ENCODE results near the gene DGKG. TPM values are rescaled to one million over a fixed set of nuclear protein-coding genes. Genes with fewer than 3 reads are reported as not detected.

The DGKG gene
- total and polyA plus RNA-seq, 9 of the 15 experiments (the other 6 are each of a cell fraction or from before 2014, with no cell fraction given), result 0.01 to 0.36 (median 0.15) TPM

DNA sequence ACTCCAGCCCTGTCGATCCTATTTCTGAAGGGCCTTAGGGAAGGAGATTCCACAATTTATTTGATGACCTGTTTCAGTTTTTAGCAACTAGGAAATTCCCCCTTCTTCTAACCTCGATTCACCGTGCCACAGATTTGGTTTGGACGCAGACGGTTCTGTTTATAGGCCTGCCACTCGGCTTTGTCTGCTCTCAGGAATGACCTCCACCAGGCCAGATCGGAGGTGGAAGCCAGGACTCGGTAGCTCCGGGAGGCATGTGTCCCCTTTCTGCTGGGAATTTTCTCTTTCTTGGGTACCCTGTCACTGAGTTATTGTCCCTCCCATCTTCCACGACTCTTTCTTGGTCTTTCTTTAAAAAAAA is 167.6 kb downstream of the DGKG start:
- in situ Hi-C loops (cut with MboI) (no loop called here), intact Hi-C loops (cut with micrococcal nuclease) (no loop called here)
- Histone ChIP-seq H3K27ac (ENCODE audit: extremely low read depth, low read depth, low read length) (no peak overlapping the region), H3K27me3 (ENCODE audit: control insufficient read depth in 2 of 2, insufficient read depth in 2 of 2, low read length in 2 of 2) (peaks cover 36 to 47% of the 10 kb centered on the region in 2 experiments), H3K9me3 (replicated peaks; ENCODE audit: control insufficient read depth, insufficient read depth, low read depth, low read length) (no peaks in the 10 kb centered on the region), H3K79me2 (ENCODE audit: control insufficient read depth, insufficient read depth, low read length) (no peaks in the 10 kb centered on the region), H3K4me1 (replicated peaks in 1 of 2; ENCODE audit: control insufficient read depth in 2 of 2, insufficient read depth in 2 of 2, low read length in 2 of 2) (peaks cover 0 to 10% of the 10 kb centered on the region in 2 experiments; a peak in 2 of 5 replicates), H3K4me3 (no peak overlapping the region), H3K9me1 (ENCODE audit: control insufficient read depth, insufficient read depth, low read length) (no peaks in the 10 kb centered on the region), H3K36me3 (ENCODE audit: control insufficient read depth, insufficient read depth, low read length) (no peaks in the 10 kb centered on the region), H3K9ac (ENCODE audit: insufficient read depth in 1 of 2, low read depth in 2 of 2, low read length in 2 of 2) (no peak overlapping the region), H3K4me2 (ENCODE audit: insufficient read depth, low read length) (no peak overlapping the region), H2AFZ (ENCODE audit: low read depth, low read length) (no peak overlapping the region), H4K20me1 (replicated peaks; ENCODE audit: control insufficient read depth, insufficient read depth, low read length) (peaks cover 6% of the 10 kb centered on the region; the same call in 1 of the 2 replicates)
- no TSS peak for BruUV-seq (replicated peaks)
- no peak for TF ChIP-seq CEBPG (CRISPR knock-in tag; IDR thresholded peaks at IDR 0.05)
- no peak for TF ChIP-seq CEBPG (tag; conservative IDR thresholded peaks at IDR 0.05 in 1 of 2, IDR thresholded peaks at IDR 0.05 in 1 of 2)
- TF ChIP-seq HMG20B (CRISPR knock-in tag; IDR thresholded peaks at IDR 0.05), result no peak
- TF ChIP-seq C11orf30 (IDR thresholded peaks at IDR 0.05; ENCODE audit: low read depth), result no peak
- TF ChIP-seq ESRRB (CRISPR knock-in tag; IDR thresholded peaks at IDR 0.05; ENCODE audit: borderline replicate concordance), result no peak
- TF ChIP-seq ZNF239 (CRISPR knock-in tag; IDR thresholded peaks at IDR 0.05), result no peak
- TF ChIP-seq ZNF324 (CRISPR knock-in tag; IDR thresholded peaks at IDR 0.05), result no peak
- no peak for TF ChIP-seq ZNF282 (CRISPR knock-in tag; IDR thresholded peaks at IDR 0.05)
- no peak for TF ChIP-seq COPS2 (conservative IDR thresholded peaks at IDR 0.05)
- TF ChIP-seq NRF1 (conservative IDR thresholded peaks at IDR 0.05 in 1 of 2, IDR thresholded peaks at IDR 0.05 in 1 of 2), result no peak
- TF ChIP-seq, protein P1, sequence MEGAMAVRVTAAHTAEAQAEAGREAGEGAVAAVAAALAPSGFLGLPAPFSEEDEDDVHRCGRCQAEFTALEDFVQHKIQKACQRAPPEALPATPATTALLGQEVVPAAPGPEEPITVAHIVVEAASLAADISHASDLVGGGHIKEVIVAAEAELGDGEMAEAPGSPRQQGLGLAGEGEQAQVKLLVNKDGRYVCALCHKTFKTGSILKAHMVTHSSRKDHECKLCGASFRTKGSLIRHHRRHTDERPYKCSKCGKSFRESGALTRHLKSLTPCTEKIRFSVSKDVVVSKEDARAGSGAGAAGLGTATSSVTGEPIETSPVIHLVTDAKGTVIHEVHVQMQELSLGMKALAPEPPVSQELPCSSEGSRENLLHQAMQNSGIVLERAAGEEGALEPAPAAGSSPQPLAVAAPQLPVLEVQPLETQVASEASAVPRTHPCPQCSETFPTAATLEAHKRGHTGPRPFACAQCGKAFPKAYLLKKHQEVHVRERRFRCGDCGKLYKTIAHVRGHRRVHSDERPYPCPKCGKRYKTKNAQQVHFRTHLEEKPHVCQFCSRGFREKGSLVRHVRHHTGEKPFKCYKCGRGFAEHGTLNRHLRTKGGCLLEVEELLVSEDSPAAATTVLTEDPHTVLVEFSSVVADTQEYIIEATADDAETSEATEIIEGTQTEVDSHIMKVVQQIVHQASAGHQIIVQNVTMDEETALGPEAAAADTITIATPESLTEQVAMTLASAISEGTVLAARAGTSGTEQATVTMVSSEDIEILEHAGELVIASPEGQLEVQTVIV (CRISPR knock-in tag; IDR thresholded peaks at IDR 0.05; ENCODE audit: borderline replicate concordance), result no peak
- no peak for TF ChIP-seq HNRNPUL1 (IDR thresholded peaks at IDR 0.05; ENCODE audit: low read length)
- DNase-seq (ENCODE audit: extremely low read depth in 1 of 4, low spot score in 3 of 4) (no peak), FAIRE-seq (no peak), ATAC-seq (no peak)
- WGBS (ENCODE audit: insufficient coverage, low coverage, missing lambda C conversion rate), result 15% methylated on average over 9 of the region's 10 CpGs
- CTCF ChIA-PET (ENCODE audit: low intra/inter-chr PET ratio), result no interaction called here
- POLR2A ChIA-PET, result interaction anchor here (0.6 to 1.0 kb wide), 2 partner anchors 11 to 16 kb away, joined by 3 read pairs; no protein-coding TSS in a partner anchor
